ENCODE data around the gene MXRA7. TPM values are rescaled to one million over a fixed set of nuclear protein-coding genes. Genes with fewer than 3 reads are reported as not detected.

MXRA7 gene
- total and polyA plus RNA-seq, 9 donors: 107 to 759 (median 187) TPM

DNA sequence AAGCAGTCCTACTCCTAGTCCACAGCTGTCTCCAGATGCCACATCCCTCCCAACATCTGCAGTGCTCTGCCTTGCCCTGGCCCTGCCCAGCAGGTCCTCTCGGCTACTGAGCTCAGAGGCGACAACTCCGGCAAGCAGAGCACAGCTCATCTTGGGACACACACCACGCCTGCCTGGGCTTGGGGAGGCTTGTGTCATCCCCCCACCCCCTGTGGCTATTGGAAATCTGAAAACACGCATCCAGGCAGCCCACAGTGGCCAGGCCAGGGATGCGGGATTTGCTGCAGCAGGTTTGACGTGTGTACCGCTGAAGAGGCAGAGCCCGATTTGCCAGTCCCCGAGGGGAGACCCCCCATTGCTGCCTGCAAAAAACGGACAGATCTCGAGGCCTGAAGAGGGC is 25.4 kb downstream of the MXRA7 start:
- H3K27ac ChIP-seq: no peak overlapping the region
- TF ChIP-seq POLR2A (IDR thresholded peaks at IDR 0.05) (no peak), CTCF (IDR thresholded peaks at IDR 0.05) (no peak), EP300 (IDR thresholded peaks at IDR 0.05) (no peak)
- WGBS, 3 donors: 82 to 91% (median 87%) methylated on average over 11 to 12 of the region's 12 CpGs

GRCh38 chr17:76684756-76685155 is 26.0 kb downstream of the MXRA7 start:
- Histone ChIP-seq H3K36me3 (no peaks in the 10 kb centered on the region), H3K4me1 (ENCODE audit: insufficient read depth) (peaks cover 36% of the 10 kb centered on the region), H3K27me3 (no peaks in the 10 kb centered on the region), H3K27ac (no peak overlapping the region), H3K4me3 (no peak overlapping the region), H3K9me3 (no peaks in the 10 kb centered on the region)
- intact Hi-C loops (cut with DNase I): loop anchor here in 1 of 4 donors (5.0 to 10.0 kb wide), 2 partner anchors 38 to 160 kb away; no protein-coding TSS in a partner anchor
- WGBS, 3 donors: 89 to 93% (median 89%) methylated on average over 7 of the region's 7 CpGs
- no peak for TF ChIP-seq POLR2A (IDR thresholded peaks at IDR 0.05)
- no peak for TF ChIP-seq EP300 (IDR thresholded peaks at IDR 0.05)
- no peak for TF ChIP-seq CTCF (IDR thresholded peaks at IDR 0.05)
- peak in 2 of 5 donors; percentile 29 to 47 for DNase-seq

More for the DNA sequence above, 25.4 kb downstream of the MXRA7 start:
- peaks cover 36% of the 10 kb centered on the region for H3K4me1 ChIP-seq (ENCODE audit: insufficient read depth)
- H3K27me3 ChIP-seq: no peaks in the 10 kb centered on the region
- H3K4me3 ChIP-seq: no peak overlapping the region
- no peaks in the 10 kb centered on the region for H3K9me3 ChIP-seq
- intact Hi-C loops (cut with DNase I): loop anchor here in 1 of 4 donors (5.0 to 10.0 kb wide), 2 partner anchors 37 to 161 kb away; no protein-coding TSS in a partner anchor
- DNase-seq: peak in 1 of 5 donors; percentile 25
- no peaks in the 10 kb centered on the region for H3K36me3 ChIP-seq

DNA sequence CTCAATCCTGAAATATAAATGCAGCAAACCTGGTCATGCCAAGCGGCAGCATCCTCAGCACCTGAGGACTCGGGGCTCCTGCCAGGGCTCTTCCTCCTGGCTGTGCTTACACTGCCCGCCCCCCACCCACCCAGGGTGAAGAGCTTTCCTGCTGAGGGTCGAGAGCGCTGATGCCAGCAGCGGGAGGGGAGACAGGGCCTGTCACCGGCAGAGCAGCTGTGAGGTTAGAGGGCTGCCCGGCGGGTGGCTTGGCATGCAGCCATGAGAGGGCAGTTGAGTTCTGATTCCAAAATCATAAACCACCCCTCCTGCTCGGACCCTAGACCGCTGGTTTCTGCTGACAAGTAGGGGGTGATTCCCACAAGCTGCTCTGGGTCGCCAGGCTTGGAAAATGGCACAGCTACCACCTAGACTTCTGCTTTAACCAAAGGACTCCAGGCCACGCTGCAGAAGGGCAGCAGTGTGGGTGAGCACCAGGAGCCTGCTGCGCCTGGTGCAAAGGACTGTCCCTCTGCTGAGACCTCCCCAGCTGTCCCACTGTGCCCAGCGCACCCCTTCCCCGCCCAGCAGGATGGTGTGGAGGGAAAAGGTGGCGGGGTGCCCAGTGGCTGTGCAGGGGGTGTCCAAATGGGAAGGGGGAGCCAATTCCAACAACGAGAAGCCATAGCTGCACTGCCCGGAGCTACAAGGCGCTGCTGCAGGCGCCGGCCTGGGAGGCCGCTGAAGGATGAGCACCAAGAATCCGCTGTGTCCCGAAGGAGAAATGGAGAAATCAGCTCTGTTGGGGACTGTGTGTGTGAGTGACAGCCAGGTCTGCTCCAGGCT is 26.6 kb downstream of the MXRA7 start:
- intact Hi-C loops (cut with DNase I): loop anchor here in 1 of 4 donors (10.0 kb wide), 1 partner anchor 159 kb away; no protein-coding TSS in a partner anchor
- DNase-seq: peak in 3 of 5 donors; percentile 29 to 48 (median 41)
- H3K27ac ChIP-seq: no peak overlapping the region
- no peaks in the 10 kb centered on the region for H3K27me3 ChIP-seq
- WGBS, 3 donors: 86 to 90% (median 87%) methylated on average over 23 to 25 of the region's 25 CpGs
- TF ChIP-seq EP300 (IDR thresholded peaks at IDR 0.05) (no peak), CTCF (IDR thresholded peaks at IDR 0.05) (no peak), POLR2A (IDR thresholded peaks at IDR 0.05) (no peak)
- no peaks in the 10 kb centered on the region for H3K9me3 ChIP-seq
- no peak overlapping the region for H3K4me3 ChIP-seq
- H3K4me1 ChIP-seq (ENCODE audit: insufficient read depth): peaks cover 31% of the 10 kb centered on the region
- no peaks in the 10 kb centered on the region for H3K36me3 ChIP-seq

DNA sequence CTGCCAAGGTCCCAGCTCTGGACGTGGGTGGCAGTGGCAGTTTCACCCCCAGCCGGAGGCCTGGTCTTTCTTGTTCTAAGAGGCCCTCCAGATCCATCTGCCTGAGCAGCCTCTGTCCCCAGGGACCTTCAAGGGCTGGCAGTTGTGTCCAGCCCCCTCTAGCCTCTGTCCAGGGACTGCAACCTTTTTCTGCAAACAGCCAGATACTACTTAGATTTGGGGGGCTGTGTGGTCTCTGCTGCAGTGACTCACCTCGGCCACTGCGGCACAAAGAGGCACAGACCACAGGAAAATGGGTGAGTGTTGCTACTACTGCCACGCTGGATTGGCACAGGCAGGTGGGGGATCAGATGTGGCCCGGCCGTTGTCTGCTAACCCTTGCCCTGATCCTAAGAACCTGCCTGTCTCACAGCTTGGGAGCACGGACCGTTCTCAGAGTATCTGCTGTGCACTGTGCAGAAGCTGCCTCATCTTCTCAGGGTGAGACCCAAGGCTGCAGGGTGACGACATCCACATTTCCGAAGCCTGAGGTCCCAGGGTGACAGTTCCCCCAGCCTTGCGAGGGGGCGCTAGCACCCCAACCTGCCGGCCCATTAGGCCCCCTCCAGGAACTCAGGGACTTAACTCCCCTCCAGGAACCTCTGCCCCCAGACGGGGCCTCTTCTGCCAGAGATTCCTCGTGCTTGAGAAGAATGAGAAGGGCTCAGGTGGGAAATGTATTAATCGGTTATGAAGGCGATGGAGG is 27.6 kb downstream of the MXRA7 start:
- intact Hi-C loops (cut with DNase I): loop anchor here in 1 of 4 donors (10.0 kb wide), 1 partner anchor 158 kb away; no protein-coding TSS in a partner anchor
- DNase-seq: peak in 1 of 5 donors; percentile 28
- TF ChIP-seq EP300 (IDR thresholded peaks at IDR 0.05): no peak
- no peak for TF ChIP-seq POLR2A (IDR thresholded peaks at IDR 0.05)
- no peak for TF ChIP-seq CTCF (IDR thresholded peaks at IDR 0.05)

More for the DNA sequence above, 27.6 kb downstream of the MXRA7 start:
- Histone ChIP-seq H3K4me3 (no peak overlapping the region), H3K36me3 (no peaks in the 10 kb centered on the region), H3K4me1 (ENCODE audit: insufficient read depth) (peaks cover 27% of the 10 kb centered on the region), H3K27ac (peak overlapping the region; percentile 51 to 59), H3K9me3 (no peaks in the 10 kb centered on the region), H3K27me3 (no peaks in the 10 kb centered on the region)
- WGBS, 3 donors: 70 to 76% (median 72%) methylated on average over 18 of the region's 18 CpGs
